Measurements from ENCODE around the gene CDC5L.

CDC5L gene

DNA sequence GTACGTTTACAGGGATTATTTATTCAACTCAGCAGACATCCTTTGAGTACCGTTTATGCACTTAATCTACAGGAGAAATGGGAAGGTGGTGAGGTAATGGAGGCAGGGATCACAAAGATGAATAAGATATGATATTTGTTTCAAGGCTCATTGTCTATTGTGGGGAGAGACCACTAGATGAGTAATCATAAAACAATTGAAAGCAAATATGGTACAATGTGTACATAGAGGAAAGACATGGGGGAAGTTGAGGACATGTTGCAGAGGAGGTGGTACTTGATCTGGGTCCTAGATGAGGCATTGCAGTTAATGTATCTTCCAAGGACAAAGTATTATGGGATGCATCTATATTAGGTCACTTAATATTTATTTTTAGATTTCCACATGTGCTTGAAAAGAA, 13.7 kb upstream of the CDC5L start:
- DNase-seq (ENCODE audit: low read depth): no peak

DNA sequence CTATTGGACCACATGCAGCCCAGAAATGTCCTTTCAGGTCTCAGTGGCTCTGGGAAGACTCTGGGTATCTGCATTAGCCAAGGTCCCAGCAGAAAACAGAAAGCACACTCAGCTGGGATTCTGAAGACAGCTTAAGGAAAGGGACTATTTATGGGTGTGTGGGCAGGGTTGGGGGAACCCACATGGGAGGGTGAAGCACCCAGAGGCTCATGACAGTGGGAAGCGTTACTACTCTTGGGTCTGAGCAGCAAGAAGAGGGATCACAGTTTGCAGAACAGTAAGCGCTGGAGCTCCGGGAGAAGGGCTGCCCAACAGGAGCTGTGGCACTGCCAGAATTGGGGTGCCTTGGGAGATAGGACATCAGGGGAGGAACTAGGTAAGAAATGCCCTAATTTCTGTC, 12.4 kb upstream of the CDC5L start:
- no peak for DNase-seq (ENCODE audit: low read depth)

DNA sequence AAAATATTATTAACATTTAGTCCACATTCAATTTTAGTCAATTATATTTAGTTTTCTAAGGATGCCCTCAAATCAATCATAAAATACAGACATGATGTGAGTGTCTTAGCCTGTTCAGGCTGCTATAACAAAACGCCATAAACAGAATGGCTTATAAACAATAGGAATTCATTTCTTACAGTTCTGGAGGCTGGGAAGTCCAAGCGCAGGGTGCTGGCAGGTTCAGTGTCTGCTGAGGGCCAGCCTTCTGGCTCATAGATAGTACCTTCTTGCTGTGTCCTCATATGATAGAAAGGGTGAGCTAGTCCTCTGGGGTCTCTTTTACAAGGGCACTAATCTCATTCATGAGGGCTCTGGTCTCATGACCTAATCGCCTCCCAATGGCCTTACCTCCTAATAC, 10.0 kb upstream of the CDC5L start:
- DNase-seq (ENCODE audit: low read depth): no peak

DNA sequence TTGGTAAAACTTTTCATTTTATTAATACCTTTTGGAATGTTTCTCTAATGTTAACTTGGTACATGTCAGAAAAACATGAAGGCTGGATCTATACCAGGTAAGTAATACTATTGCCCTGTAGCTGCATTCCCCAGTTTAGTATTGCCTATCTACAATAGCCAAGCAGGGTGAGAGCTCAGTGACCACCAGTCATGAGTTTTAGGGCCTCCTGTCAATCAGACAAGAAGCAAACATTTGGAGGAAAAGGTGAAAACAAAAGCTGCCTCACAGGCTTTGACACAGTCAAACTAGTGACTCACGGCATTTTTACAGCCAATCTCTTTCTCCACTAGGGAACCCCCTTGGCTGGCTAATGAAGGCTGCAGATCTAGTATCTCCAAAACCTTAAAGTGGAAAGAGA, 9.5 kb upstream of the CDC5L start:
- no peak for DNase-seq (ENCODE audit: low read depth)

DNA sequence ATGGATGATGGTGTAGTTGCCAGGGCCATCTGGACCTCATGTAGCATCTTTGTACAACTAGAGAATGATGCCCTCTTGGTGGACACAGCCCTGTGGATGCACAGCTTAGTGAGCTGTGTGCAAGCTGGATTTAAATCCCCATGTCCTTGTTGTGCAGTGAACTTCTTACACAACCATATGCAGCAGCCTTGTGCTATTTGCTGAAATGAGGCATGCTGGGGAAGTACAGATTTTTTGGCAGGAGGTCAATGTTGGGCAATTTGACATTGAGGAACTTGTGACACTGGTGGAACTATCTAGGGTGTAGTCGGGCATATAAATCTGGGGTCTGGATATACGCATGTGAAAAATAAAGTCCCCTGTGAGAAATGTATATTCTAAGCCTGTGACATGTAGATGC, 5.8 kb upstream of the CDC5L start:
- no peak for DNase-seq (ENCODE audit: low read depth)

DNA sequence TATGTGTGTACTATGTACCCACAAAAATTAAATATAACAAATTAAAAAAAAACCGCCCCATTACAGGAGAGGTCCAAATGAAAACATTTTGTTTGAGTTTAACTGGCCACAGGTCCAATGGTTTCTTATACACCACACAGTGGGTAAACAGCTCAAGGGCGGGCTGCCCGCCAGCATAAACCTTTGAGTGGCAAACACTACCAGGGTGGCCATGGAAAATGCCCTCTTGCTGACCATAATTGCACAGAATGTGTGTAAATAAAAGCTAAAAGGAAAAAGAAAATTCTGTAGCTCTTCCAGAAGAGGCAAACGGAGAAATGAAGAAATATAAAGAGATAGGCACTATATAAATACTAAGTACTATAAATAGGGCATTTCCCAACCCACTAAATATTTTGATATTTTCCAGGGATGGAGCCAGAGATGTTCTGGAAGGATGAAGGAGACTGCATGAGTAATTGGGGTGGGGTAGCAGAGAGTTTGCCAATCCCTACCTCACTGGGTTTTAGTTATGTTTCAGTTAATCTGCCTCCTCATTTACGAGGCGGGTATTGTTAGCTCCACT, 1.1 kb upstream of the CDC5L start:
- DNase-seq (ENCODE audit: low read depth): no peak

DNA sequence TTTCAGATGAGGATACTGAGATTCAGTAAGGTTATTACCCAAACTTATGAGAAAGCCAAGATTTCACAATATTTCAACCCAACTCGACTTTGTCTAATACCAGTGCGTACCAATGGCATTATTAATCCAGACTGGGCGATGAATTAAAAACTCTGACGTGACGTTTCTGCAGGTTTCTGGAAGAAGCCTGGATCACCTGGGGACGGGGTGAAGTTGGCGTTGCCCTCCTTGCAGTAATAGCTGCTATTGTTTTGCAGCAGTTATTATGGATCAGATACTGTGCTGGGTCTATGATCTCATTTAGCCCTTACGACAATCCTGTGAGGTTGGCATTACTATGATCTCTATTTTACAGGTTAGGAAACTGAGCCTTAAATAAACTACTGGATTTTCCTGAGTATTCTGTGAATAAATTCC, 569 bp upstream of the CDC5L start:
- no peak for DNase-seq (ENCODE audit: low read depth)

DNA sequence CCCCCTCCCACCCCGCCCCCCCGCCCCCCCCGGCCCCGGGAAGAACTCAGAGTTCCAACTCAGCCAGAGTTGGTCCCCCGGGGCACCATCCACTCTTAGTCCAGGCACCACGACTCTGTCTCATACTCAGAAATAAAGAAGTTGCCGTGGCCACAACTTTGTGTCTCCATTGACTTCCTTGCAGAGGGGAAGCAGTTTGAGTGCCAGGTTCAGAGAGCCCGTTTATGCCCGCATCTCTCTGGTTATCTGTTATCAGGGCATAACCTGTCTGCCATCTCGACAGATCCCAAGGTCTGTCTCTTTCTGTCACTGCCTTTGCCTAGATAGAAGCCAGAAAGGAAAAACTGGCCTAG, 605 bp downstream of the CDC5L start:
- no peak for DNase-seq (ENCODE audit: low read depth)

DNA sequence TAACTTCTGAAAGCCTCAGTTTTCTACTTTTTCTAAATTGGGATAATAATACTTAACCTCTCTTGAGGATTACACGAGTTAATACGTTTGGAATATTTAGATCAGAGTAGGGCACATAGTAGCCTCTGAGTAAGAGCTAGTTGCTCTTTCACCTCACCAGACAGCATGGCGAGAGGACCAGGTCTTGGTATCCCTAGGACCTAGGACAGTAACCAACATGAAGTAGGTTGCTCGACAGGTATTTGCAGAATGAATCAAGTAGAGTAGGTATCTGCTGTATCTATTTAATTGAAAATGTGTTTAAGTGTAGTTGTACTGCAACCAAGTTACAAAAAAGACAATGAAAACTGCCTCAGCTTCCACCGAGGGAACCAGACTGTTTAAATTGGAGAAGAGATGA, 1.4 kb downstream of the CDC5L start:
- DNase-seq (ENCODE audit: low read depth): no peak

DNA sequence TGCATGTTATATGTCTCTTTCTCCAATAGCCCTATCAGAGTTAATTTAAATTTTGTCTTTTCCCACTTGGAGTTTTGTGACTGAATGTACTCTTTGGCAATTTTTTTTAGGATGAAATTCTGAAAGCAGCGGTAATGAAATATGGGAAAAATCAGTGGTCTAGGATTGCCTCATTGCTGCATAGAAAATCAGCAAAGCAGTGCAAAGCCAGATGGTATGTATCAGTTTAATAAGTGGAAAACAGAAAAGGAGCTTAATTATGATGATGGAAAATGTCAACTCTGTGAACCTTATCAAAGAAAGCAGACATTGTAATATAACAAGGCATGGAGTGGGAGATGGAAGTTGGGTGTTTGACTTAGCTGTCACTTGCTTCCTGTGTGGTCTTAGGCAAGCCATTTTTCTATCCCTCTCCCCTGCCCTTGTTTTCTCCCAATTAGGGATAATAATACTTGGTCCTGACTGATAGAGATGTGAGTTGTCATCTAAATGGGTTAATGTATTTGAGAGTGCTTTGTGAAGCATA, 2.7 kb downstream of the CDC5L start:
- no peak for DNase-seq (ENCODE audit: low read depth)

DNA sequence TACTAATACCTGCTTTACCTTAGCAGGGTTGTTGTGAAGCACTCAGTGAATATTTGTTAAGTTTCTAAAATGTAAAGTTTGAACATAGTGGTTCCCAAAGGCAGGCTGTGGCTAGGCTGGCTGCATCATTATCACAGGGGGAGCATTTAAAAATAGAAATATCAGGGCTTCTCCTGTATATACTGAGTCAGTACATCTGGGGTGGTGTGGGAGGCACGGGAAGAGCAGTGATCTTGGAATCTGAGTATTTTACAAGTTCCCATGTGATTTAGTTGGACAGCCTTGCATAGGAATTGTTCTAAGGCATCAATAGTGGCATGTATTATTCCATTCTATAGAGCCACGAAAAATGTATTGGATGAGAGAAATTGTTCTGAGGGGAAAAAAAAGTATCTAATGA, 8.0 kb downstream of the CDC5L start:
- no peak for DNase-seq (ENCODE audit: low read depth)

DNA sequence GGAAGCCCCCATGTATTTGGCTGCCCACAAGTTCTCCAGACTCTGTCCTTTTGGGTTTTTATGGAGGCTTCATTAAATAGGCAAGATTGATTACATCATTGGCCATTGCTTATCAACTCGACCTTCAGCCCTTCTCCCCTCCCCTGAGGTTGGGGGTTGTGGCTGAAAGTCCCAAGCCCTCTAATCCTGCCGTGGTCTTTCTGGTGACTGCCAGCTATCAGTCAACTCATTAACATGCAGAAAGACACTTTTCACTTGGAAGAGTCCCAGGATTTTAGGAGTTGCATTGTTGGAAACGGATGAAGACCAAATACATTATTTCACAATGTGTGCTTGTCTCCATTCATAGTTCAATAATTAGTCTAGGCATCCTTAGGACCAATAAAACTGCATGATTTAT, 9.5 kb downstream of the CDC5L start:
- no peak for DNase-seq (ENCODE audit: low read depth)

DNA sequence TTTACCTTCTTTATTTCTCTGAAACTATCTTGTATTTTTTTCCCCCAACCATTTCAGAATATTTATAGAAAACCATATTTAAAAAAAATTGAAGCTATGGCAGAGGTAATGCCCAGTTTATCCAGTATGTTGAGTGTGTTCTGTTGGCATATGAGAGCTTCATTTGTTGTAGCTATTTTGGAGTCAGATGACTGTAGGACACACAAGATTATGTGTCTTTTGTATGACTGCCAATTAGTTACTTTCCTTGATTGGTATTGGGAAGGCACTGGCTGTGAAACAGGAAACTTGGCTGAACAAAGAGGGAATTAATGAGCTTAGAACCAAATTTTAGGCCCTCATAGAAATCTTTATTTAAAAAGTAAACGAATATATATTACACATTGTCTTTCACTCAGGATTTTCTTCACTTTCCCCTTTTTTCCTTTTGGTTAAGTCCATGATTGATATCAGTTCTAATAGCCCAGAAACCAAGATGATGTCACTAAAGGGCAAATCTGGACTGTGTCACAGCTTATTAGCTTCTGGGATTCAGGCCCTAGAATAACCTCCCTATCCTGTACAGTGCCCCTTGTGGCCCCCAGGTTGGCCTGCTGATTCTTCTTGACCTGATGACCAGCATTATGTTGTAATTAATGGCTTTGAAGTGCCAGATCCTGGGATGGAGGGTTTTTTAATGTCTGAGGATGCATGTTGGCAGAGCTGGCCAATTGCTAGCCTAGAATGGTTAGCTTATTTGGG, 10.1 kb downstream of the CDC5L start:
- no peak for DNase-seq (ENCODE audit: low read depth)

DNA sequence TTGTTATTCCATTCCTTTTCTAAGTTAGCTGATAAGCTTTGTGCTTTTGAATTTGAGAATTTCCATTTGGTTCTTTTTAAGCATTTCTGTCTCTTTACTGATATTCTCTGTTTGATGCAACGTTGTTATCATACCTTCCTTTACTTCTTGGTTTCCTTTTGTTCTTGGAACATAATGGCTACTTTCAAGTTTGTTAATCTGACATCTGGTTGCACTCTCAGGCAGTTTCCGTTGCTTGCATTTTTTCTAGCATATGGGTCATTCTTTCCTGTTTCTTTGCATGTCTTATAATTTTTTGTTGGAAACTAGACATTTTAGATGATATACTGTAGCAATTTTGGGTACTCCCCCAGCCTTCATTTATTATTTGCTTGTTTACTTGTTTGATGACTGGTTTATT, 12.5 kb downstream of the CDC5L start:
- DNase-seq (ENCODE audit: low read depth): no peak

DNA sequence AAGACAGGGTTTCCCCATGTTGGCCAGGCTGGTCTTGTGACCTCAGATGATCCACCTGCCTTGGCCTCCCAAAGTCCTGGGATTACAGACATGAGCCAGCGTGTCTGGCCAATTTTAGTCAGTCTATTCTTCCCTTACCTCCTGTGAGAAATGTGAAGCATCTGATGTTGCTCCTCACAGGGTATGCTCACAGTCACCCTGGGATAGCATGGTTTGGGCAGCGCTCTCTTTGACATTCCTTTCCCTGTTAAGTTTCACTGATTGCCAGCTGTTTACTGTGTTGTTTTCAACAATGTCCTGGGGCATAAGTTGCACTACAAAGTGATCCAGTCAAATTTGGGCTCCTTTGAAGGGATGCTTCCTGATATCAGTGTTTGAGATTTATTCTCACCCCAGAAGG, 13.1 kb downstream of the CDC5L start:
- DNase-seq (ENCODE audit: low read depth): no peak

DNA sequence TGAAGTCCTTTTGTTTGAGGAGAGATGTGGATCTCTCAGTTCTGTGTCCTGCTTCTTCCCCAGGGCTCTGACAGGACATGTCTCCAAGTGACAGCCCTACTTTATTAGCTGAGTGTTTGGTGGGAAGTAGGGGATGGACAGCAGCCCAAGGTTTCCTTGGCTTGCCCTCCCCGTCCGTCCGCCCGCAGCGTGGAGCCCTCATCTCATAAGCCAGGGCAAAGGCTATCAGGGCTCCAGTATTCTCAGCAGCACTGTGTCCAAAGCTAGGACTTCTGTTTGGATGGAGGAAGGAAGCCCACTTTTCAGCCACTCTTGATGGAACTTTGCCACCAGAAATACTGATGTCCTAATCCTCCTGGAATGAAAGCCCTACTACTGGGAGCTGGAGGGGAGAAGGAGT, 13.6 kb downstream of the CDC5L start:
- DNase-seq (ENCODE audit: low read depth): no peak

DNA sequence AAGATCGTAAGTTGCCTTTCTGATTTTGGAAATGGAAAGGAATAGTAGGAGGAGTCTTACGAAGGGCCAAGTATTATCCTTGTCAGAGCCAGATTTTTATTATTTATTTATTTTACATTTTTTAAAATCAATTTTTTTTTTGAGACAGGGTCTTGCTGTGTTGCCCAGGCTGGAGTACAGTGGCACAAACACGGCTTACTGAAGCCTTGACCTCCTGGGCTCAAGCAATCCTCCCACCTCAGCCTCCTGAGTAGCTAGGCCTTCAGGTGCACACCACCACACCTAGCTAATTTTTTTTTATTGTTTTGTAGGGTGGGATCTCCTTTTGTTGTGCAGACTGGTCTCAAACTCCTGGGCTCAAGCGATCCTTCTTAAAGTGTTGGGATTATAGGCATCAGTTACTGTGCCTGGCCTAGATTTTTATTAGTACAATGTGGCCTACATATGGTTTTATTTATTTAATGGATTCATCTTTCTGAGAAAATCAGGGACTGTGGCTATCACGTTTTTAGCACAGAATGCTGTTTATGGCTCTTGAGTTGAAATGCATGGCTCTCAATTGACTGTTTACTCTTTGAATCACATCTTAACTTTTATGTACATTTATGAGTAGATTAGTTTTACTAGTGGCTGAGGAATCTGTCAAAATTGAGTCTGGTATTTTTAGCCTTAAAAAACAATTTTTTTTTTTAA, 16.7 kb downstream of the CDC5L start:
- DNase-seq (ENCODE audit: low read depth): no peak

DNA sequence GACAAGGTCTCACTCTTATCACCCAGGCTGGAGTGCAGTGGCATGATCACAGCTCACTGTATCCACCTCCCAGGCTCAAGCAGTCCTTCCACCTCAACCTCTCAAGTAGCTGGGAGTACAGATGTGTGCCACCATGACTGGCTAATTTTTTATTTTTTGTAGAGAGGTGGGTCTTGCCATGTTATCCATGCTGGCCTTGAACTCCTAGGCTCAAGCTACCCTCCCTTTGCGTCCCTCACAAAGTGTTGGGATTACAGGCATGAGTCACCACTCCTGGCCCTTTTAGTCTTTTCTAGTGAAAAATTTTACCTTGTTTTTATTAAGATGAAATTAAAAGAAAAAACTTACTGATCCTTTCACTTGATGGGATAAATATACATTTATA, 17.2 kb downstream of the CDC5L start:
- DNase-seq (ENCODE audit: low read depth): no peak

DNA sequence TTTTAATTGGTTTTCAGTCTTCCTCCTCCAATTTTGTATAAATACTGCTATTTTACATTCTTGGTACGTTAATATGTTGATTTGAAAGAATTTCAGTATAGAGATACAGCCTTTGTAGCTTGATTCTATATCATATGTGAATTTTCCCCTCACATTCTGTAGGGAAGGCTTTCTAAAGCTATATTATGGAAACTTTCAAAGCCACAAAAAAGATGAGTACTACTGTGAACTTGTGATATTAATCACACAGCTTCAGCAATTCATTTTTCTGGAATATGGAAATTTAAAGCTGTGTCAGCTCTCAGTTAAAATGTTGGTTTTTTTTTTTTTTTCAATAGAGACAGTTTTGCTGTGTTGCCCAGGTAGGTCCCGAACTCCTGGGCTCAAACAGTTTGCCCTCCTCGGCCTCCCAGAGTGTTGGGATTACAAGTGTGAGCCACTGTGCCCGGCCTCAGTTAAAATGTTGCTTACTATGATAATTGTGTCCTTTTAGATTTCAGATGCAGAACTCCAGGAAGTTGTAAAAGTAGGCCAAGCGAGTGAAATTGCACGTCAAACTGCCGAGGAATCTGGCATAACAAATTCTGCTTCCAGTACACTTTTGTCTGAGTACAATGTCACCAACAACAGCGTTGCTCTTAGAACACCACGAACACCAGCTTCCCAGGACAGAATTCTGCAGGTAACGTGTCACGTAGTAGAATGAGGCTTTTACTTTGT, 20.6 kb downstream of the CDC5L start:
- no peak for DNase-seq (ENCODE audit: low read depth)

DNA sequence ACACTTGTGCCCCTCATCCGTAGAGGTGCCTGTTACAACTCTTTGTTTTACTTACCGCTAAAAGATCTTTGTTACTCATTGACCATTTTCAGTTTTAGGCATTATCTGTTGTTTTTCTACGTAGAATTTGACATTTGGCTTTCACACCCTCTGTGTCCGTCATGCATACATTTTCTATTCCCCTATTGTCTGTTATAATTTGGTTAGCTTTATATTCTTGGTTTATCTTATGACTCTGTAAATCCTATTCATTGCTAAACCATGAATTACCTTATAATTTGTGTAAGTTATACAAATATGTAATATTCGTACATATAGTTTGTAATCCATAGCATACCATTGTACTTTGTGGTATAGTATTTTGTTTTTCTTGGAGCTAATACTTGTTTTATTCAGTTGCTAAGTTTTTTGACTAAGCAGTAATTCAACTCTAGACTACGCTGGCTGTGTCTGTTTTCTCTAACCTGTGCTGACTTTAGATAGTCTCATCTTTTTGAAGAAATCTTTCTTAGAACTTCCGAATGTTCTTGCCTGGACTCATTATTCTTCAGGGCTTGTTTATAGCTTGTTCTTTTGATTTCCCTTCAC, 21.8 kb downstream of the CDC5L start:
- no peak for DNase-seq (ENCODE audit: low read depth)

DNA sequence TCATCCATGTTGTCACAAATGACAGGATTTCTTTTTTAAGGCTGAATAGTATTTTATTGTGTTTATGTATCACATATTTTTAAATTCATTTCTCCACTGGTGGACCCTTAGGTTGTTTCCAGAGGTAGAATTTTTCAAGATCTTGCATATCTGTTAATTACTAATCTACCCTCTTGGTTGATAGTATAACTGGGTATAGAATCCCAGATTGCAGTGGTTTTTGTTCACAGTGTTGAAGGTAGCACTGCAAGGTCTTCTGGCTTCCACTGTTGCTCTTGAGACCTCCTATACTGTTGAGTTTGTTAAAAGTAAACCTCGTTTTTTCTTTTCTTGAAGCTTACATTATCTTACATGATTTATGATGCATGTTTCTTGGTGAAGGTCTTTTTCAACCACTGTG, 22.9 kb downstream of the CDC5L start:
- no peak for DNase-seq (ENCODE audit: low read depth)

DNA sequence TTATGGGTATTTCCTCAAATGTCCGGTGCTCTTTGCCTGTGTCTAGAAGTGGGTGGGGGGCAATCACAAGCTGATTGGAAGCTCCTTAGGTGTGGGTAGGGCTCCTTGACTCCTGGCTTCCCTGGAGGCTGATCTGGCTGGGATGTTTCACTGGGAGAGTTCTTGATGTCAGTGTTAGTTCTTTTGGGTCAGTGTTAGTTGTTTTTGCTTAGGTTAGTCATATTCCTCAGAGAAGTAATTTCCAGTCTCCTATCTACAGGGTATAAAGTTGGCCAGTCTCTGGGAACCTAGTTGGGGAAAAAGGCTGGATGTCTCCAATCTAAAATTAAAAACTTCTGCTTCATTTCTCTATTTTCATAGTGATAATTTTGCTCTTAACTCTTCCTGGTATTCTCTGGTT, 23.6 kb downstream of the CDC5L start:
- no peak for DNase-seq (ENCODE audit: low read depth)

DNA sequence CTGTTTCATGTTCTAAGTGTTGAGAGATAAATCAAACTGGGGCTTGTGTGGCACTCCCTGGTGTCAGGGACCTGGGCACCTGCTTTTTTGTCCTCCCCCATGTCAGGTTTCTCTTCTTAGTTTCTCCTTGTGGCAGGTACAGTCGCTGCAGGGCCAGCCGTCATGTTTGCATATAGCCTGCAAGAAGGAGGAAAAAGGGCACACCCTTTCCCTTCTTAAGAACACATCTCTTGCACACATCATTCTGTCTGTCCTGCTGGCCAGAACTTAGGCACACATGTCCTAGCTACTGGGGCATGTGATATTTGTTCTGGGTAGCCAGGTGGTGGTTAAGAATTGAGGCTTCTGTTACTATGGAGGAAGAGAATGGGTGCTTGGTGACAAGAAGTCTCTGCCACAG, 27.9 kb downstream of the CDC5L start:
- no peak for DNase-seq (ENCODE audit: low read depth)
